Sigmoid colon (tissue), 4 donors: ENCODE measurements around the gene TRAP1.

ENCODE experiments used
- EP300 ChIP-seq, 4 donors: sonication (generic); formaldehyde crosslinking; IDR thresholded peaks; one replicate each; pipeline ENCODE4 v1.6.1; 2017; ENCODE audit warnings: antibody characterized with exemption in 4 of 4
- POLR2A ChIP-seq, 2 donors: fragments of 450-650 bp; IDR thresholded peaks; one replicate each; pipeline ENCODE4 v1.6.1; 2016; ENCODE audit warnings: antibody characterized with exemption in 2 of 2, mild to moderate bottlenecking in 2 of 2, moderate library complexity in 2 of 2

GRCh38 chr16:3669082-3669481, 48.2 kb downstream of the TRAP1 start:
- TF ChIP-seq POLR2A (IDR thresholded peaks at IDR 0.05) (no peak), EP300 (IDR thresholded peaks at IDR 0.05) (no peak)
